GM12865 (cell line): ENCODE results near the gene HABP2.

Experiments used
- DNase-seq: peaks from one replicate; pipeline ENCODE4 v3.0.0; 2010; ENCODE audit warnings: low read depth
- H3K4me3 ChIP-seq: 2 replicates; pipeline ENCODE4 v1.5.1; 2011; ENCODE audit warnings: mild to moderate bottlenecking, low read depth, low read length, control low read depth
- CTCF ChIP-seq: IDR thresholded peaks from 2 replicates; pipeline ENCODE4 v1.5.1; 2011; ENCODE audit warnings: low read length, control low read depth, low read depth, inconsistent platforms; ENCODE audit not compliant: insufficient read depth; ENCODE audit errors: missing control alignments

Gene HABP2

GRCh38 chr10:113589201-113589770 is 36.4 kb downstream of the HABP2 start:
- H3K4me3 ChIP-seq, result no peak overlapping the region
- TF ChIP-seq CTCF, result no peak
- no peak for DNase-seq

GRCh38 chr10:113590581-113590980 is 37.7 kb downstream of the HABP2 start:
- DNase-seq, result no peak
- no peak for TF ChIP-seq CTCF

GRCh38 chr10:113592380-113592779 is 39.5 kb downstream of the HABP2 start:
- no peak overlapping the region for H3K4me3 ChIP-seq
- no peak for DNase-seq
- no peak for TF ChIP-seq CTCF

More at GRCh38 chr10:113590581-113590980, 37.7 kb downstream of the HABP2 start:
- H3K4me3 ChIP-seq, result no peak overlapping the region

- no peak for TF ChIP-seq CTCF
- H3K4me3 ChIP-seq, result no peak overlapping the region
- no peak for DNase-seq
Observed at GRCh38 chr10:113594652-113595051, 41.8 kb downstream of the HABP2 start.

GRCh38 chr10:113600569-113600968 is 47.7 kb downstream of the HABP2 start:
- H3K4me3 ChIP-seq, result no peak overlapping the region
- no peak for DNase-seq
- no peak for TF ChIP-seq CTCF

GRCh38 chr10:113603057-113603777 is 50.4 kb downstream of the HABP2 start:
- H3K4me3 ChIP-seq, result no peak overlapping the region
- no peak for DNase-seq
- no peak for TF ChIP-seq CTCF
